ENCODE measurements around the gene ATP1A2. TPM values are rescaled to one million over a fixed set of nuclear protein-coding genes. Genes with fewer than 3 reads are reported as not detected.

ATP1A2 gene
- total RNA-seq, 1 donor from 2014 or later: not detected

GRCh38 chr1:160144921-160145320 lies 29.4 kb downstream of the ATP1A2 start:
- intact Hi-C loops (cut with micrococcal nuclease): no loop called here
- peaks cover 23% of the 10 kb centered on the region for H3K27me3 Mint-ChIP-seq
- H3K9me3 Mint-ChIP-seq: no peaks in the 10 kb centered on the region
- no peak overlapping the region for H3K27ac Mint-ChIP-seq
- no peak for DNase-seq
- H3K4me3 Mint-ChIP-seq: no peak overlapping the region
- no peaks in the 10 kb centered on the region for H3K4me1 Mint-ChIP-seq
- H3K36me3 Mint-ChIP-seq (ENCODE audit: low read depth): no peaks in the 10 kb centered on the region

DNA sequence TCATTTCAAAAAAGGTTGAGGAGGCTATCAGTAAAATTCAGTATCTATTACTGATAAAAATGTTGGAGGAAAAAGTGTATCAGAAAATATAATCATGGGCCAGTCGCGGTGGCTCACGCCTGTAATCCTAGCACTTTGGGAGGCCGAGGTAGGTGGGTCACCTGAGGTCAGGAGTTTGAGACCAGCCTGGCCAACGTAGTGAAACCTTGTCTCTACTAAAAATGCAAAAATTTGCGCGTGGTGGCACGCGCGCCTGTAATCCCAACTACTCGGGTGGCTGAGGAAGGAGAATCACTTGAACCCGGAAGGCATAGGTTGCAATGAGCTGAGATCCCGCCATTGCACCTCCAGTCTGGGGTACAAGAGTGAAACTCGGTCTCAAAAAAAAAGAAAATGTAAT lies 30.5 kb downstream of the ATP1A2 start:
- no peaks in the 10 kb centered on the region for H3K9me3 Mint-ChIP-seq
- no peaks in the 10 kb centered on the region for H3K4me1 Mint-ChIP-seq
- no peak overlapping the region for H3K4me3 Mint-ChIP-seq
- no peaks in the 10 kb centered on the region for H3K36me3 Mint-ChIP-seq (ENCODE audit: low read depth)
- H3K27ac Mint-ChIP-seq: no peak overlapping the region
- intact Hi-C loops (cut with micrococcal nuclease): no loop called here
- DNase-seq: no peak
- H3K27me3 Mint-ChIP-seq: peaks cover 23% of the 10 kb centered on the region

- H3K4me3 Mint-ChIP-seq: no peak overlapping the region
- no peak overlapping the region for H3K27ac Mint-ChIP-seq
- DNase-seq: no peak
- no peaks in the 10 kb centered on the region for H3K36me3 Mint-ChIP-seq (ENCODE audit: low read depth)
- no peaks in the 10 kb centered on the region for H3K9me3 Mint-ChIP-seq
- H3K27me3 Mint-ChIP-seq: peaks cover 27% of the 10 kb centered on the region
- intact Hi-C loops (cut with micrococcal nuclease): no loop called here
- H3K4me1 Mint-ChIP-seq: no peaks in the 10 kb centered on the region
These were observed 32.6 kb downstream of the ATP1A2 start for GRCh38 chr1:160148121-160148520.

DNA sequence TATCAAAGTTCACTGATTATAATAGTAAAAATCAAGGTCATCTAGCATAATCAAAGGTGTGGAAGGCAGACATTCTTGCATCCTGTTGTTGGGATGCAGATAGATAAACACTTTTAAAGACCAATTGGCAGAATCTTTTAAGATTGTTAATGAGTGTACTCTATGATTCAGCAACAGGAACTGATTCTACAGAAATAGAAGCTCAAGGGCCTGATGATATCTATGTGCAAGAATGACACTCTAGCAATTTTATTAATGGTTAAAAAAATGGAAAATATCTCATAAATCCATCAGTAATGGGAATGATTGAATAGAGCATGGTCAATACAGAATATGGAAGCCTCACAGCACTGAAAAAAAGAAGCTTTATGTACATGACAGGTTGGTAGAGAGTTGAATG lies 33.7 kb downstream of the ATP1A2 start:
- no peaks in the 10 kb centered on the region for H3K4me1 Mint-ChIP-seq
- no peak overlapping the region for H3K4me3 Mint-ChIP-seq
- no peak overlapping the region for H3K27ac Mint-ChIP-seq
- intact Hi-C loops (cut with micrococcal nuclease): no loop called here
- no peaks in the 10 kb centered on the region for H3K9me3 Mint-ChIP-seq
- H3K36me3 Mint-ChIP-seq (ENCODE audit: low read depth): no peaks in the 10 kb centered on the region
- DNase-seq: no peak
- H3K27me3 Mint-ChIP-seq: peaks cover 24% of the 10 kb centered on the region

- no peak for DNase-seq
- no peaks in the 10 kb centered on the region for H3K4me1 Mint-ChIP-seq
- H3K36me3 Mint-ChIP-seq (ENCODE audit: low read depth): no peaks in the 10 kb centered on the region
- no peaks in the 10 kb centered on the region for H3K9me3 Mint-ChIP-seq
- no peak overlapping the region for H3K27ac Mint-ChIP-seq
- peaks cover 22% of the 10 kb centered on the region for H3K27me3 Mint-ChIP-seq
- no peak overlapping the region for H3K4me3 Mint-ChIP-seq
- intact Hi-C loops (cut with micrococcal nuclease): no loop called here
These were observed 34.2 kb downstream of the ATP1A2 start for GRCh38 chr1:160149716-160150115.

- no peaks in the 10 kb centered on the region for H3K9me3 Mint-ChIP-seq
- H3K4me1 Mint-ChIP-seq: no peaks in the 10 kb centered on the region
- no peak within 1 kb of the TSS for H3K4me3 Mint-ChIP-seq
- intact Hi-C loops (cut with micrococcal nuclease): no loop called here
- no peak for DNase-seq
- no peak within 1 kb of the TSS for H3K27ac Mint-ChIP-seq
- peaks cover 25% of the 10 kb centered on the region for H3K27me3 Mint-ChIP-seq
- no peaks in the 10 kb centered on the region for H3K36me3 Mint-ChIP-seq (ENCODE audit: low read depth)
These were observed 35.7 kb downstream of the ATP1A2 start, which contains the start of gene ATP1A4 for GRCh38 chr1:160151303-160151702. TSS of gene ATP1A4 (plus strand) at chr1:160151603. CDS start at chr1:160152041, 438 bp downstream.

DNA sequence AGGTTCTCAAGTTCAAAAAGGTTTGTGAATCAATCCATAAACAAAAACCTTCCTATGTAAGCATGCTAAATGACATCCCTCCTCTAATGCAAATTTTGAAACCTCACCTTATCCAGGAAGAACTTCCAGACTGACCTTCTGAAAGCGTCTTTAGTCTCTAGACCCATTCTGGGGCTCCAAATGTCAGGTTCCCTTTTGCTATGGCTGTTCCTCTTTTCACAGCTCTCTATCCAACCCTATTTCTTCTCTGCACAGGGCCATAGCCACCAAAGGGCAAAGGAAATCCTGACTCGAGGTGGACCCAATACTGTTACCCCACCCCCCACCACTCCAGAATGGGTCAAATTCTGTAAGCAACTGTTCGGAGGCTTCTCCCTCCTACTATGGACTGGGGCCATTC lies 39.2 kb downstream of the ATP1A2 start:
- H3K27me3 Mint-ChIP-seq: peaks cover 30% of the 10 kb centered on the region
- DNase-seq: no peak
- H3K36me3 Mint-ChIP-seq (ENCODE audit: low read depth): no peaks in the 10 kb centered on the region
- H3K4me3 Mint-ChIP-seq: no peak overlapping the region
- no peaks in the 10 kb centered on the region for H3K9me3 Mint-ChIP-seq
- no peaks in the 10 kb centered on the region for H3K4me1 Mint-ChIP-seq
- intact Hi-C loops (cut with micrococcal nuclease): no loop called here
- H3K27ac Mint-ChIP-seq: no peak overlapping the region

DNA sequence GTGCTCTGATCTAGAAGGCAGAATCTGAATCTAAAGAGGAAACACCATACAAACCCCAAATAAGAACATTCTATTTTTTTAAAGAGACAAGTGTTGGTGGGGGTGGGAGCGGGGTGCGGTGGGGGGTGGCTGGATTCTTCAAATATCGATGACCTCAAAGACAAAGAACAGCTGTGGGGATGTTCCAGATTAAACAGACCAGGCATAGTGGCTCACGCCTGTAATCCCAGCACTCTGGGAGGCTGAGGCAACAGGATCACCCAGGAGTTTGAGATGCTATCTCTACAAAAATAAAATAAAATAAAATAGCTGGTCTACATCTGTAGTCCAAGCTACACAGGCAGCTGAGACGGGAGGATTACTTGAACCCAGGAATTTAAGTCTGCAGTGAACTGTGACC lies 40.8 kb downstream of the ATP1A2 start:
- no peaks in the 10 kb centered on the region for H3K9me3 Mint-ChIP-seq
- H3K27me3 Mint-ChIP-seq: peaks cover 36% of the 10 kb centered on the region
- no peaks in the 10 kb centered on the region for H3K4me1 Mint-ChIP-seq
- no peak for DNase-seq
- H3K27ac Mint-ChIP-seq: no peak overlapping the region
- H3K4me3 Mint-ChIP-seq: no peak overlapping the region
- H3K36me3 Mint-ChIP-seq (ENCODE audit: low read depth): no peaks in the 10 kb centered on the region
- intact Hi-C loops (cut with micrococcal nuclease): no loop called here

DNA sequence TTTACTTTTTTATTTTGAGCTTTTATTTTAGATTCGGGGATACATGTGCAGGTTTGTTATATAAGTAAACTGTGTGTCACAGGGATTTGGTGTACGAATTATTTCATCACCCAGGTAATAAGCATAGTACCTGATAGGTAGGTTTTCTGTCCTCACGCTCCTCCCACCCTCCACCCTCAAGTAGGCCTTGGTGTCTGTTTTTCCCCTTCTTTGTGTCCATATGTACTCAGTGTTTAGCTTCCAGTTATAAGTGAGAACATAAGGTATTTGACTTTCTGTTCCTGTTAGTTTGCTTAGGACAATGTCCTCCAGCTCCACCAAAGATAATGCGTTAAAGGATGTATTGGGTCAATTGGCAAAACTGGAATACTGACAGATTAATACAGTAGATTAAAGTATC lies 41.6 kb downstream of the ATP1A2 start:
- Mint-ChIP-seq H3K4me3 (no peak overlapping the region), H3K27ac (no peak overlapping the region), H3K9me3 (no peaks in the 10 kb centered on the region), H3K4me1 (no peaks in the 10 kb centered on the region), H3K27me3 (peaks cover 36% of the 10 kb centered on the region), H3K36me3 (ENCODE audit: low read depth) (no peaks in the 10 kb centered on the region)
- intact Hi-C loops (cut with micrococcal nuclease): no loop called here
- no peak for DNase-seq

DNA sequence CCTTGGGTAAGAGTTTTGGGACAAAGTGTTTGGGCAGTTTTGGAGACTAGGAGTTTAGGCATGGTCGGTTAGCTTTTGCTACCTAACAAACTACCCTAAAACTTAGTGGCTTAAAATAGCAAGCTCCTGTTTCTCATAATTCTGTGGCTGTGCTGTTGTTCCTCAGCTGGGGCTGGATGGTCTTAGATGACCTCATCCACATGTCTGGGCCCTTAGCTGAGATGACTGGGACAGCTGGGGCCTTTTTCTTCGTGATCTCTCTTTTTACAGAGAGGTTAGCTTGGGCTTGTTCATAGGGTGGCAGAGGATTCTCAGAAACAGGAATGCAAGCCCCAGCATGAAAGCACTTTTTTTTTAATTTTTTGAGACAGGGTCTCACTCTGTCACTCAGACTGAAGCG lies 42.5 kb downstream of the ATP1A2 start:
- H3K27me3 Mint-ChIP-seq: peaks cover 36% of the 10 kb centered on the region
- intact Hi-C loops (cut with micrococcal nuclease): no loop called here
- no peaks in the 10 kb centered on the region for H3K9me3 Mint-ChIP-seq
- no peaks in the 10 kb centered on the region for H3K4me1 Mint-ChIP-seq
- H3K4me3 Mint-ChIP-seq: no peak overlapping the region
- no peak overlapping the region for H3K27ac Mint-ChIP-seq
- DNase-seq: no peak
- no peaks in the 10 kb centered on the region for H3K36me3 Mint-ChIP-seq (ENCODE audit: low read depth)

GRCh38 chr1:160158534-160158933 lies 43.0 kb downstream of the ATP1A2 start:
- DNase-seq: no peak
- no peaks in the 10 kb centered on the region for H3K9me3 Mint-ChIP-seq
- intact Hi-C loops (cut with micrococcal nuclease): no loop called here
- H3K4me1 Mint-ChIP-seq: no peaks in the 10 kb centered on the region
- no peak overlapping the region for H3K27ac Mint-ChIP-seq
- no peak overlapping the region for H3K4me3 Mint-ChIP-seq
- H3K36me3 Mint-ChIP-seq (ENCODE audit: low read depth): no peaks in the 10 kb centered on the region
- peaks cover 40% of the 10 kb centered on the region for H3K27me3 Mint-ChIP-seq

- Mint-ChIP-seq H3K4me3 (no peak overlapping the region), H3K9me3 (no peaks in the 10 kb centered on the region), H3K36me3 (ENCODE audit: low read depth) (no peaks in the 10 kb centered on the region), H3K27me3 (peaks cover 47% of the 10 kb centered on the region), H3K4me1 (no peaks in the 10 kb centered on the region), H3K27ac (no peak overlapping the region)
- intact Hi-C loops (cut with micrococcal nuclease): no loop called here
- no peak for DNase-seq
These were observed 44.3 kb downstream of the ATP1A2 start for GRCh38 chr1:160159846-160160245.

- Mint-ChIP-seq H3K4me3 (no peak overlapping the region), H3K4me1 (no peaks in the 10 kb centered on the region), H3K9me3 (no peaks in the 10 kb centered on the region), H3K27ac (no peak overlapping the region), H3K36me3 (ENCODE audit: low read depth) (no peaks in the 10 kb centered on the region), H3K27me3 (peaks cover 43% of the 10 kb centered on the region)
- intact Hi-C loops (cut with micrococcal nuclease): no loop called here
- no peak for DNase-seq
These were observed 46.6 kb downstream of the ATP1A2 start for GRCh38 chr1:160161965-160162705.

- Mint-ChIP-seq H3K27ac (no peak overlapping the region), H3K9me3 (no peaks in the 10 kb centered on the region), H3K27me3 (peaks cover 38% of the 10 kb centered on the region), H3K4me3 (no peak overlapping the region), H3K36me3 (ENCODE audit: low read depth) (no peaks in the 10 kb centered on the region), H3K4me1 (no peaks in the 10 kb centered on the region)
- no peak for DNase-seq
- intact Hi-C loops (cut with micrococcal nuclease): no loop called here
These were observed 47.4 kb downstream of the ATP1A2 start for GRCh38 chr1:160162931-160163330.

GRCh38 chr1:160163615-160164014 lies 48.1 kb downstream of the ATP1A2 start:
- Mint-ChIP-seq H3K36me3 (ENCODE audit: low read depth) (no peaks in the 10 kb centered on the region), H3K4me3 (no peak overlapping the region), H3K4me1 (no peaks in the 10 kb centered on the region)

More at GRCh38 chr1:160163615-160164014, 48.1 kb downstream of the ATP1A2 start:
- H3K9me3 Mint-ChIP-seq: no peaks in the 10 kb centered on the region
- intact Hi-C loops (cut with micrococcal nuclease): no loop called here
- DNase-seq: no peak
- H3K27me3 Mint-ChIP-seq: peaks cover 33% of the 10 kb centered on the region
- no peak overlapping the region for H3K27ac Mint-ChIP-seq
